Stimulated activated naive B cell treated with anti-CD40 and anti-IgM and Interleukin-4, amounts not matched to agents 10 μg/mL and 1 μg/mL and 100 μg/mL, for 72 hours (primary cell): Measurements from ENCODE around the gene PCSK6.

Source experiments
- ATAC-seq, 2 donors: fragments of 150-1000 bp; cut with Tn5 transposase; replicated peaks; 2 replicates each; pipeline ENCODE4 v1.10.0; 2021; ENCODE audit warnings: moderate library complexity in 1 of 2
- DNase-seq: peaks from one replicate; pipeline ENCODE4 v3.0.0; 2021
- H3K27ac Mint-ChIP-seq: one replicate; pipeline ENCODE4 v1.8.0; 2022; ENCODE audit warnings: mild to moderate bottlenecking, mixed read lengths
- H3K27me3 Mint-ChIP-seq, 2 donors: one replicate each; pipeline ENCODE4 v1.8.0; 2022; ENCODE audit warnings: mixed read lengths in 2 of 2
- H3K36me3 Mint-ChIP-seq, 2 donors: one replicate each; pipeline ENCODE4 v1.8.0; 2022; ENCODE audit warnings: mixed read lengths in 2 of 2, mild to moderate bottlenecking in 1 of 2
- H3K4me1 Mint-ChIP-seq, 2 donors: one replicate each; pipeline ENCODE4 v1.8.0; 2022; ENCODE audit warnings: mixed read lengths in 2 of 2, mild to moderate bottlenecking in 1 of 2
- H3K4me3 Mint-ChIP-seq, 2 donors: one replicate each; pipeline ENCODE4 v1.8.0; 2022; ENCODE audit warnings: mild to moderate bottlenecking in 2 of 2, mixed read lengths in 2 of 2, moderate library complexity in 1 of 2
- H3K9me3 Mint-ChIP-seq, 2 donors: one replicate each; pipeline ENCODE4 v1.8.0; 2022; ENCODE audit warnings: mixed read lengths in 2 of 2, mild to moderate bottlenecking in 1 of 2

Gene PCSK6

DNA sequence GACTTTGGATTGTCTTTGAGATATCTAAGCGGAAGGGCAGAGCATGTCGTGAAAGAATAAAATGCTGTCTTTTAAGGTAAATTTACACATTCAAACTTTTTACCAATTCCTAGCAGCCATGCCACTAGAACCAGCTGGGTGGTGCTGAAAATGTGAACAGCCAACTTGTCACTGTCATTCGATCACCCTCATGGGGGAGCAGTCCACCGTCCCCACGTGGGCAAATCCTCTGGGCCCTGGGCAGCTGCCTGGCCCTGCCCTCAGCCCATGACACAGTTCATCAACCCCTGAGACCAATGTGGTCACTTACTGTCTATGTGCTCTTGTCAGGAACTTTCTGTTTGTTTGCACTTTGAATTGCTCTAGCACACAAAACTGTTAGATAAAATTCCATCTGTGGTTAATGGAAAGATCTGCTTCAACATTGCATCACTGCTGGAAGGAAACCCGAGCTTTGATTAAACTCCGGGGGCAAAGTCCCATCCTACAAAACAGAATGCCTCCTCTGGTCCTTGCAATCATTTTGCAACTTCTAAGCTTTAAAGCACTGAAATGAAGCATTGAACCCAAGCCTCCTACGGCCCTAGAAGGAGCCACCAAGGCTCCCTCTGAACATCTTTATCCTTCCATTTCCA is 50.1 kb downstream of the PCSK6 start:
- Mint-ChIP-seq H3K9me3 (no peaks in the 10 kb centered on the region), H3K4me1 (no peaks in the 10 kb centered on the region), H3K36me3 (no peaks in the 10 kb centered on the region), H3K27ac (no peak overlapping the region), H3K27me3 (peaks cover 15 to 17% of the 10 kb centered on the region in 2 donors), H3K4me3 (no peak overlapping the region)
- no peak for DNase-seq
- ATAC-seq, result no peak

DNA sequence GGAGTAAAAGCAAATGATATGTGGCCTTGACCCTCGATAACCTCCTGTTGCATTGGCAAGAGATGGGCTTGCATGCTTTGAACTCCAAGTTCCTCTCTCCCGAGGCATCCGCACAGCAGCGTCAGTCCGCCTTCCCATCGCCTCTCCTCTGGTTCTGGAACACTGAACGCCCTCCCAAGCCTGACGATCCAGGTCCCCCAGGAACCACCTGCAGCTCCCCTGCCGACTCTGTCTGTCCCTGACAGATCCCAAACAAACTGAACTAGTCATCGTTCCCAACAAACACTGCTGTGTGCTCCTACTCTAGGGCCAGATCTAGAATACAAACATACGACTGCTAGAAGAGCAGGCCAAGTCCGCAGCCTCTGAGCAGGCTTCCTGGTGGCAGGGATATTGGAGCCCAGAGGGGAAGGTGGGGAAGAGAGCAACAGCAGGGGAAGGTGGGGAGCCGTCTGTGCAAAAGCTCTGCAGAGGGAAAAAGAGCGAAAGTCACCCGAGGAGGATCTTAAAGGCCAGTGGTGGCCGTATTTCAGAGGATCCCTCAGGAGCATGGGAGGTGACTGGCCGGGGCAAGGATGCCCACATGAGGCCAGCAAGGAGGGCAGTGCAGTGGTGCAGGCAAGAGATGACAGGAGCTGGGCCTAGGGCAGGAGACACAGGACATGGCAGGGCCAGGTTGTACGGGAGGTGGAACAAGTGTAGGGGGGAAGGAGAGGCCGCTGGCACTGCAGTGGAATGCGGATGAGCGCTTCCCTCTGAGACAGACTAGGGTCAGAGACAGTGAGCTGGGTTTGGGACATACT is 50.8 kb downstream of the PCSK6 start:
- Mint-ChIP-seq H3K4me1 (no peaks in the 10 kb centered on the region), H3K36me3 (no peaks in the 10 kb centered on the region), H3K27me3 (peaks cover 17 to 18% of the 10 kb centered on the region in 2 donors), H3K4me3 (no peak overlapping the region), H3K27ac (no peak overlapping the region), H3K9me3 (no peaks in the 10 kb centered on the region)
- DNase-seq, result no peak
- no peak for ATAC-seq

DNA sequence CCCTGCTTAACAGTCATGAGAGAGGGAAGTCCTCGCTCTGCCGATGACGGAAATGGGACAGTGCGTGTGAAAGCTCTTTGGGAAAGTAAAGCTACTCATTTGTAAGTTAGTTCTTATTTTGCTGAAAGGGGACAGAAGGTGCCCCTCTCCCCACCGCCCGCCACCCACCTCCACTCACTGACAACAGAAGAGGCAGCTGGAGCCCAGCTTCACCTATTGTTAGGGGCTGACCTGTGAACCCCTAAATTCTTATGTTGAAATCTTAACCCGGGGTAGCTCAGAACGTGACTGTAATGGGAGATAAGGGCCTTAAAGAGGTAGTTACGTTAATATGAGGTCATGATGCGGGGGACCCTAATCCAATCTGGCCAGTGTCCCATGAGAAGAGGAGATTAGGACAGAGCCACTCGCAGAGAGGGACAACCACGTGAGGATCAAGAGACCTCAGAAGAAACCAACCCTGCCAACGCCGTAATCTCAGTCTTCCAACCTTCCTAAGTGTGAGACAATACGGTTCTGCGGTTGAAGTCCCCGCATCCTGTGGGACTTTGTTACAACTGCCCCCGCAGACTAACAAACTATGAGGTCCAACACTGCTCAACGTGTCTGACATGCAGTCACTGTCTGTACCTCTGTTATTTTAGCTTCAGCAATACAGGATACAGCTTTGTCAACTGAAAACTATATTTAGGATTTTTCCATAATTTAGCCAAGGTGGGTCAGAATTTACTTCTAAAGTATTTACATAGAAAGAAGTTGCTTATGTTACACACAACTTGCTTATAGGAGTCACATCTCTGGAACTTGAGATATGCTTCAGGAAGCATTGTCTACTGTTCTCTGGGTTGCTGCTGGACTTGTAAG is 51.7 kb downstream of the PCSK6 start:
- Mint-ChIP-seq H3K27ac (no peak overlapping the region), H3K36me3 (no peaks in the 10 kb centered on the region), H3K27me3 (peaks cover 22 to 25% of the 10 kb centered on the region in 2 donors), H3K9me3 (no peaks in the 10 kb centered on the region), H3K4me1 (no peaks in the 10 kb centered on the region), H3K4me3 (no peak overlapping the region)
- ATAC-seq, result no peak
- DNase-seq, result no peak

DNA sequence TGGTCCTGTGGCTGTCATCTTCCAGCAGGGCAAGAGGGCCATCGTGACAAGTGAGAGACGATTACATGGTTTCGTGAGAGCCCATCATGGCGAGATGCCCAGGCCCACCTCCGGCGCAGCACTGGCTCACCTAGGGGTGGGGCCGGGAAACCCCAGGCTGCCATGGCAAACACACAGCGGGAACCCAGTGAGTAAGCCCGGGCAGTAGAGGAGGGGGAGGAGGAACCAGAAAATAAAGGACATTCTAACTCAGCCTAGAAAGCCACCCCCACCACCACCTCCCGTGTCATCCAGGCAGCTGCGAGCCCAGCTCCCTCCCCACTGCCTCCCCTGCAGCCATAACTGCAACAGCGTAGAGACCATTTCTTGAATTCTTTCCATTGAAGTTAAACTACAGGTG is 52.3 kb downstream of the PCSK6 start:
- DNase-seq, result no peak
- Mint-ChIP-seq H3K9me3 (no peaks in the 10 kb centered on the region), H3K4me1 (no peaks in the 10 kb centered on the region), H3K27ac (no peak overlapping the region), H3K4me3 (no peak overlapping the region), H3K36me3 (no peaks in the 10 kb centered on the region), H3K27me3 (peaks cover 26 to 31% of the 10 kb centered on the region in 2 donors)
- no peak for ATAC-seq

DNA sequence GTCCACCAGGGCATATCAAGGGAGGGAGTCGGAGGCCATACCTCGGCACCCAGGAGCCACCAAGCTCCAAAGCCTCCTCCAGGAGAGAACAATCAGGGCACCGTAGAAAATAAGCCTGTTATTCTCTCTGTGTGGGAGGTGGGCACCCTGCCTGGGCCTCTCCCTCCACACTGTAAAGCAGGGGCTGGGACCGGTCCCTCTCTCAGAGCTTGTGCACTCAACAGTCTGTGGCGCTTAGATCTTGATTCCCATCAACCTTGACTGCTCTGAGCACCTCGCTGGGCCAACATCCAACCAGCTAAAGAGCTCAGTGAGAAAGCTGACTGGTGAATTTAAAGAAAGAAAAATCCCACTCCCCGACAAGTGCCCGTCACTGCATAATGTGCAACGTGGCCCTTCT is 53.0 kb downstream of the PCSK6 start:
- ATAC-seq (no peak), DNase-seq (no peak)
- H3K4me3 Mint-ChIP-seq, result no peak overlapping the region
- no peaks in the 10 kb centered on the region for H3K9me3 Mint-ChIP-seq
- H3K27ac Mint-ChIP-seq, result no peak overlapping the region
- H3K27me3 Mint-ChIP-seq, result peaks cover 26 to 35% of the 10 kb centered on the region in 2 donors
- no peaks in the 10 kb centered on the region for H3K36me3 Mint-ChIP-seq
- H3K4me1 Mint-ChIP-seq, result no peaks in the 10 kb centered on the region

DNA sequence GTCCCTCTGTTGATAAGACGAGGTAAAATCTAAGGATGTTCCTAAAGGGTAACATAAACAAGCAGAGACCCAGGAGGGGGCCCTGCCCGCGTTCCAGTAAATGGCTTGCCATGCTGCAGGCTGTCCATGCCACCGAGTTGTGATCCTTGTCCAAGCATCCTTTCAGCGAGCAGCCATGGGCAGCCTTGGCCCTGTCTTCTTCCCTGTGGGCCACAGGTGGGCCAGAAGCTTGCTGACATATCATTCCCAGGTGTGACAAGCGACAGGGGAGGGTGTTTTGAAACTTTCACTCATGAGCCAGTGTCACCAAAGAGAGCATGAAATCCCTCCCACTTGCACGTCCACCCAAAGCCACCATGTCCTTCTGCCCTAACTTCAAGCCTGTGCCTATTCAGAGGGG is 53.7 kb downstream of the PCSK6 start:
- Mint-ChIP-seq H3K27ac (no peak overlapping the region), H3K36me3 (no peaks in the 10 kb centered on the region), H3K27me3 (peaks cover 26 to 35% of the 10 kb centered on the region in 2 donors), H3K4me1 (no peaks in the 10 kb centered on the region), H3K9me3 (no peaks in the 10 kb centered on the region), H3K4me3 (no peak overlapping the region)
- no peak for DNase-seq
- no peak for ATAC-seq

DNA sequence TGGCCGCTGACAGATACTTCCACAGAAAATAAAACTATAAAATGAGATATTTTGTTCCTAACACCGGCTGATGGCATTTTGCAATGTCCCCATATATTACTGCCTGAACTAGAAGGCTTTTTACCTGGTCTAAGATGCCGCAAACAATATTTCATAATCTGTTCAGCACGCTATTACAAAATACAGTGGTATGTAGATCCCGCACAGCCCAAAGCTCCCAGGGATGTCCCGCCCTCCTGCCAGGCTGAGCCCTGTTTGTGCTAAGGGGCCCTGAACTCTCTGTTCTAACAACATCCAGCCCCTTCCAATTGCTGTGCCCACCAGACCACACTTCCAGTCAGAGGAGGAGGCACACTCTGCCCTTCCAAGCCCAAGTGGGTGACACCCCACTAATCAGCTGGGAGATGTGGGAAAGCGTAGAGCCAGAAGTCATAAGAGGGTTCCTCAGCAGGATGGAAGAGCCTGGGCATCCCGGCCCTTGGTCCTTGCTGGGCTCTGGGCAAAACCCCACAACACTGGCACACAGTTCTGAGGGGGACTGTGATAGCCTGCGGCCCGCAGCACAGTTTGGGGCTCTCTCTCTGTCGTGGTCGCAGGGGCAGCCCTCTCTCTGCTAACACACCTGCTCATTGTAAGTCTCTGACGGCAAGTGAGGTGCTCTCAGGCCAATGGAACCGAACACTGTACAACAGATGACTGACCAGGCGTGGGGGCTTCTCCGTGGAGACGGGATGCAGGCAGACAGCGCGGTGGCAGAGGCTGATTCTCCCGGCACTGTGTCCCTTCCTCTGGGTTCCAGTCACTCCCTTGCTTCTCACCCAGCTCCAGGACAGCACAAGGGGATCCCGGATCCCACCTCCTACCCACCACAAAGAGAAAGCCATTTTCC is 55.2 kb downstream of the PCSK6 start:
- Mint-ChIP-seq H3K4me1 (no peaks in the 10 kb centered on the region), H3K4me3 (no peak overlapping the region), H3K27me3 (peaks cover 26 to 35% of the 10 kb centered on the region in 2 donors), H3K36me3 (no peaks in the 10 kb centered on the region), H3K9me3 (no peaks in the 10 kb centered on the region), H3K27ac (no peak overlapping the region)
- DNase-seq (no peak), ATAC-seq (no peak)

DNA sequence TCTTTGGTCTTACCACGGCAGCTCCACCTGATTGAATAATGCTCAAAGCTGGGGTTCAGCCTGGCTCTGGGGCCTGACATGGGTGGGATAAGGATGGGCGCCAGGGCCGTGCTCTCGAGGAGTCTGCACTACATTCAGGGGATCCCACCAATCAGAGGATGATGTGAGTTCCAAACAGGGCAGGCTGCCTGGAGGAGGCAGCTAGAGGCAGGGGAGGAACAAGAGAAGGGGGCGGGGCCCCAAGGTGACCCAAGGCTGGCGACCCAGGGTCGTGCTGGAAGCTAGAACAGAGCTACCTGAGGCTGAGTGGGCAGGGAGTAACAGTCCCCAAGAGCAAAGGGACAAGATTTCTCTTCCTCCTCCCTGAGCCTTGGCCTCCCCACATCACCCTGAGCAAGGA is 56.1 kb downstream of the PCSK6 start:
- DNase-seq (no peak), ATAC-seq (no peak)
- no peaks in the 10 kb centered on the region for H3K4me1 Mint-ChIP-seq
- H3K36me3 Mint-ChIP-seq, result no peaks in the 10 kb centered on the region
- peaks cover 22 to 32% of the 10 kb centered on the region in 2 donors for H3K27me3 Mint-ChIP-seq
- H3K9me3 Mint-ChIP-seq, result no peaks in the 10 kb centered on the region
- no peak overlapping the region for H3K27ac Mint-ChIP-seq
- H3K4me3 Mint-ChIP-seq, result no peak overlapping the region

DNA sequence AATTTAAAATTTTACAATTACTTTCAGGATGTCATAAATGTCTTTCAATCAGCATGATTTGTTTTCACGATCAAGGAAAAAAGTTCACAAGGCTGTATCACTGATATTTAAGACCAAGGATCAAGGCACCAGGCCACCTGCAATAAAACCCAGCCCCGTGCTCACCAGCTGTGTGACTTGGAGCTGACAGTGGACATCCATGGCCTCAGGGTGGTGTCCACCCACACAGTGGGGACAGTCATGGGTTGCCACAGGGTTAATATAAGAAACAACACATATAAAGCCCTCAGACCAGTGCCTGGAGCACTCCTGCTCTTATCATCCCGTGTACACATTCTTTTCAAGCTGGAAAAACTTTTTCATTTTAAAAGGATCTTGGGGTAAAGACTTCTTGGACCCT is 56.5 kb downstream of the PCSK6 start:
- H3K27ac Mint-ChIP-seq, result no peak overlapping the region
- H3K27me3 Mint-ChIP-seq, result peaks cover 21 to 34% of the 10 kb centered on the region in 2 donors
- no peaks in the 10 kb centered on the region for H3K36me3 Mint-ChIP-seq
- no peaks in the 10 kb centered on the region for H3K9me3 Mint-ChIP-seq
- ATAC-seq (no peak), DNase-seq (no peak)
- H3K4me1 Mint-ChIP-seq, result no peaks in the 10 kb centered on the region
- no peak overlapping the region for H3K4me3 Mint-ChIP-seq

DNA sequence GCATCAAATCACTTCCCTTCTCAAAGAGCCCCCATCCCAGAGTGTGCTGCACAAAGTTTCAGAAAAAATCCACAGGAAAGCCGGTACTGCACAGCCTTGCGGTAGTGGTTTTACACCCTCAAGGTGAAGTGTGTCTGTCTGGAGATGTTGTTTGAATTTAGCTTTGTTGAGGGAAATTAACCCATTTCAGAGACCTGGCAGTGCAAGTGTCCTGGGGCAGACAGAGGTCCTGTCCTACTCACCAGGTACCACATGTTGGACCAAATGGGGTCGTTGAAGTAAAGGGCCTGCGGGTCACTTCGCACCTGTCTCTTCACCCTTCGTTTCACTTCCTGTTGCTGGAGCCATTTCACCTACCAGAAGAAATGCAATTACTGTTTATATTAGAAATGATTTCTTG is 57.8 kb downstream of the PCSK6 start:
- no peak for DNase-seq
- Mint-ChIP-seq H3K4me1 (no peaks in the 10 kb centered on the region), H3K27me3 (peaks cover 20 to 36% of the 10 kb centered on the region in 2 donors), H3K27ac (no peak overlapping the region), H3K9me3 (no peaks in the 10 kb centered on the region), H3K4me3 (no peak overlapping the region), H3K36me3 (no peaks in the 10 kb centered on the region)
- no peak for ATAC-seq

DNA sequence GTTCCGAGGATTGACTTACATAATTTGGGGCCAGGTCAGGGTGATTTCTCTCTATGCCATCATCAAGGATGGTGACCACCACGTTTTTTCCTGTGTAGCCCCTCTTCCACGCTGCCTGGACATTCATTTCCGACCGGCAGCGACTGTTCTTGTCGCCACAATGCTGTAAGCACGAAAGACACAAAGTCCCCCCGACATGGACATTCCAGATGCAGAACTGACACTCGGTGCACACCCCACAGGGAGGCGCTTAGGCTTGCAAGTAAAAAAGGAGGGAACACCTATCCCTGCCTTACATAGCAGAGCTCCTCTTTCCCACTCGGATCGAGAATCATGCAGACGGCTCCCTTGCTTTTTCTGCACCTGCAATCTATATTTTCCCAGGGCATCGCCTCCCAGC is 58.2 kb downstream of the PCSK6 start:
- DNase-seq, result no peak
- Mint-ChIP-seq H3K4me1 (no peaks in the 10 kb centered on the region), H3K36me3 (no peaks in the 10 kb centered on the region), H3K27me3 (peaks cover 19 to 36% of the 10 kb centered on the region in 2 donors), H3K9me3 (no peaks in the 10 kb centered on the region), H3K27ac (no peak overlapping the region), H3K4me3 (no peak overlapping the region)
- no peak for ATAC-seq

DNA sequence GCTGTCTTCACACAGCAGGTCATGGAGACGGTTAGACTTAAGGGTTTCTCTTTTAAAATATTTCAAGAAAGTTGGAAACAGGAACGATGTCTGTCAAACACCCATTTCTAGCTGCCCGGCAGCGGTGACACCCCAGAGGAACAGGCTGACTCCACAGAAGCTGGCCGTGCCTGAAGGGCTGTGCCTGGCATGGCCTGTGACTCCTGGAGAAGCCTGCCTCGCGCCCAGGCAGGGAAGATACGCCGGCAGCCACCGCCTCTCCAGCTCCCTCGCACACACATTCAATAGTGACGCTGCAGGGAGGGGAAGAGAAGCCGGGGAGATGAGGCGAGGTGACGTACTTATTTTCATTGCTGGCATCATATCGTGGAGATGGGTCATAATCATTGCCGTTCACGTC is 59.9 kb downstream of the PCSK6 start:
- Mint-ChIP-seq H3K4me1 (no peaks in the 10 kb centered on the region), H3K27me3 (peaks cover 23 to 37% of the 10 kb centered on the region in 2 donors), H3K36me3 (no peaks in the 10 kb centered on the region), H3K9me3 (no peaks in the 10 kb centered on the region), H3K4me3 (no peak overlapping the region), H3K27ac (no peak overlapping the region)
- ATAC-seq, result no peak
- no peak for DNase-seq

DNA sequence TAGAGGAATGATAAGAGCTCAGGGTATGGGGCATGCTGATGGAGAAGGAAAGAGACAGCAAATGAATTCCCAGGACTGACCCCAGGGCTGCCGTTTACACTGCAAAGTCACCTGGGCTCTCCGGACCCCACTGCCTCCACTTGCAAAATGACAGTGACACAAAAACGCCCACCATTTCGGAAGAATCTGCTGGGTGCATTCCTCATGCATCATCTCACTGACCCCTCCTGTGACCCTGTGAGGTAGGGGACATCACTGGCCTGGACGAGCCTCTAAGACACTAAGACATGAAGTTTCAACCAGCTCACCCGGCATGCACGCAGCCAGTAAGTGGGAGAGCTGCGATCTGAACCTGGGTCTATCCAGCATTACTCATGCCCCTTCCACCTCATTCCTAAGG is 60.3 kb downstream of the PCSK6 start:
- Mint-ChIP-seq H3K36me3 (no peaks in the 10 kb centered on the region), H3K4me1 (no peaks in the 10 kb centered on the region), H3K27me3 (peaks cover 22 to 35% of the 10 kb centered on the region in 2 donors), H3K27ac (no peak overlapping the region), H3K9me3 (no peaks in the 10 kb centered on the region), H3K4me3 (no peak overlapping the region)
- ATAC-seq (no peak), DNase-seq (no peak)

DNA sequence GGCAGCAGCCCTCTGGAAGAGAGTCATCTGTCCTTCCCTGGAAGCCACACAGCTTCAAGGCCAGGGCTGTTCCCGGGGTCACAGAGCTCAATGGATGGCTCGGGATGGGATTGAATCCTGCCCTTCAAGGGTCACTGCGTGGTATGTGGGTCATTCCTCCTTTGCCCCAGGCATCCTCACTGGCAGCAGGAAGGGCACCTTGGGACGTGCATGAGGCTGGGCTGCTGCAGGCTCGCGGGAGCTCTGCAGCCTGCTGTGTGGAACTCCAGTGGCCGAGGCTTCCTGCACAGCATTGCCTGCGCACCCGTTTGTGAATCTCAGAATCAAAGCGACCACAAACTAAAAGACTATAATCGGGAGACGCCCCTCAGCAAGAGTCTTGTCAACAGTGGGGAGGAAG is 60.7 kb downstream of the PCSK6 start:
- no peaks in the 10 kb centered on the region for H3K36me3 Mint-ChIP-seq
- peaks cover 22 to 33% of the 10 kb centered on the region in 2 donors for H3K27me3 Mint-ChIP-seq
- H3K4me1 Mint-ChIP-seq, result no peaks in the 10 kb centered on the region
- H3K4me3 Mint-ChIP-seq, result no peak overlapping the region
- DNase-seq, result no peak
- H3K9me3 Mint-ChIP-seq, result no peaks in the 10 kb centered on the region
- no peak for ATAC-seq
- no peak overlapping the region for H3K27ac Mint-ChIP-seq
